Activated B cell treated with CpG ODN at 0.5 μM for 24 hours (primary cell): ENCODE measurements around the gene EFCAB8. TPM values are rescaled to one million over a fixed set of nuclear protein-coding genes. Genes with fewer than 3 reads are reported as not detected.

Source experiments
- ATAC-seq: fragments of 200-7000 bp; cut with Tn5 transposase; one replicate; pipeline ENCODE4 v1.10.0; 2021; ENCODE audit warnings: low read depth, mild to moderate bottlenecking, moderate library complexity
- CTCF ChIA-PET: fragments of 350-600 bp; sonication (Branson Sonifier 250); formaldehyde crosslinking; loops from one replicate; lab custom pipeline; 2021; ENCODE audit warnings: antibody characterized with exemption; lab: Charles Lee
- POLR2A ChIA-PET: fragments of 350-600 bp; sonication (Branson Sonifier 250); formaldehyde crosslinking; loops from one replicate; lab custom pipeline; 2021; ENCODE audit warnings: antibody characterized with exemption; lab: Charles Lee
- DNase-seq: peaks from one replicate; pipeline ENCODE4 v3.0.0; 2022
- H3K27ac Mint-ChIP-seq: one replicate; pipeline ENCODE4 v1.8.0; 2020; ENCODE audit warnings: mixed read lengths
- H3K27me3 Mint-ChIP-seq: one replicate; pipeline ENCODE4 v1.8.0; 2021; ENCODE audit warnings: mixed read lengths
- H3K36me3 Mint-ChIP-seq: one replicate; pipeline ENCODE4 v1.8.0; 2021; ENCODE audit warnings: low read depth, mixed read lengths
- H3K4me1 Mint-ChIP-seq: one replicate; pipeline ENCODE4 v1.8.0; 2021; ENCODE audit warnings: mixed read lengths
- H3K4me3 Mint-ChIP-seq: one replicate; pipeline ENCODE4 v1.8.0; 2020; ENCODE audit warnings: mild to moderate bottlenecking, mixed read lengths
- H3K9me3 Mint-ChIP-seq: one replicate; pipeline ENCODE4 v1.8.0; 2020; ENCODE audit warnings: mixed read lengths
- CTCF ChIP-seq: fragments of 200-600 bp; IDR thresholded peaks from one replicate; pipeline ENCODE4 v1.8.0; 2022; ENCODE audit warnings: antibody characterized with exemption, mild to moderate bottlenecking
- intact Hi-C: fragments of 100-400 bp; cut with micrococcal nuclease; formaldehyde crosslinking; loops from one replicate; pipeline ENCODE4 v1.15.1; 2024
- total RNA-seq: library from RNA; stranded (reverse); gene quantifications from 2 replicates; pipeline ENCODE4 v1.2.3, GENCODE V29; 2022

Gene EFCAB8
- total RNA-seq, 1 donor from 2014 or later = 0.71 TPM

- Mint-ChIP-seq H3K36me3 (no peaks in the 10 kb centered on the region), H3K4me3 (no peak overlapping the region), H3K27me3 (no peaks in the 10 kb centered on the region), H3K27ac (no peak overlapping the region), H3K4me1 (peaks cover 3% of the 10 kb centered on the region), H3K9me3 (peaks cover 2% of the 10 kb centered on the region)
- no peak for ATAC-seq
- TF ChIP-seq CTCF = no peak
- CTCF ChIA-PET = no interaction called here
- no peak for DNase-seq
- POLR2A ChIA-PET = no interaction called here
- intact Hi-C loops = no loop called here
These were observed 118.7 kb downstream of the EFCAB8 start for GRCh38 chr20:32977281-32978008.

- H3K4me1 Mint-ChIP-seq = peaks cover 3% of the 10 kb centered on the region
- no peak overlapping the region for H3K27ac Mint-ChIP-seq
- intact Hi-C loops = no loop called here
- ATAC-seq (no peak), DNase-seq (no peak)
- ChIA-PET CTCF (no interaction called here), POLR2A (no interaction called here)
- no peak for TF ChIP-seq CTCF
- no peak overlapping the region for H3K4me3 Mint-ChIP-seq
- H3K36me3 Mint-ChIP-seq = no peaks in the 10 kb centered on the region
- peaks cover 1% of the 10 kb centered on the region for H3K9me3 Mint-ChIP-seq
- no peaks in the 10 kb centered on the region for H3K27me3 Mint-ChIP-seq
These were observed 119.2 kb downstream of the EFCAB8 start for GRCh38 chr20:32978009-32978335.

GRCh38 chr20:32979201-32979998 is 120.7 kb downstream of the EFCAB8 start:
- ATAC-seq (no peak), DNase-seq (no peak)
- Mint-ChIP-seq H3K27me3 (no peaks in the 10 kb centered on the region), H3K36me3 (no peaks in the 10 kb centered on the region), H3K9me3 (no peaks in the 10 kb centered on the region), H3K4me1 (peaks cover 3% of the 10 kb centered on the region), H3K4me3 (no peak overlapping the region), H3K27ac (no peak overlapping the region)
- POLR2A ChIA-PET = no interaction called here
- no peak for TF ChIP-seq CTCF
- intact Hi-C loops = no loop called here
- CTCF ChIA-PET = no interaction called here

GRCh38 chr20:32980131-32980941 is 121.6 kb downstream of the EFCAB8 start:
- POLR2A ChIA-PET = interaction anchor here (0.6 kb wide), 1 partner anchor 1537 kb away, joined by 8 read pairs; no protein-coding TSS in a partner anchor
- no peaks in the 10 kb centered on the region for H3K27me3 Mint-ChIP-seq
- H3K4me1 Mint-ChIP-seq = no peaks in the 10 kb centered on the region
- CTCF ChIA-PET = no interaction called here
- DNase-seq (no peak), ATAC-seq (no peak)
- no peaks in the 10 kb centered on the region for H3K9me3 Mint-ChIP-seq
- TF ChIP-seq CTCF = no peak
- intact Hi-C loops = no loop called here
- no peak overlapping the region for H3K27ac Mint-ChIP-seq
- H3K36me3 Mint-ChIP-seq = no peaks in the 10 kb centered on the region
- H3K4me3 Mint-ChIP-seq = no peak overlapping the region
